Measurements from ENCODE around the gene LRCH2.
A peak's percentile ranks its signal among the peaks of the same experiment; 100 is the strongest.
"Not testable (repeated sequence)": the region's sequence is repeated elsewhere in the genome, so short reads cannot be mapped to it uniquely, and the experiment has no call there.

The LRCH2 gene, protein sequence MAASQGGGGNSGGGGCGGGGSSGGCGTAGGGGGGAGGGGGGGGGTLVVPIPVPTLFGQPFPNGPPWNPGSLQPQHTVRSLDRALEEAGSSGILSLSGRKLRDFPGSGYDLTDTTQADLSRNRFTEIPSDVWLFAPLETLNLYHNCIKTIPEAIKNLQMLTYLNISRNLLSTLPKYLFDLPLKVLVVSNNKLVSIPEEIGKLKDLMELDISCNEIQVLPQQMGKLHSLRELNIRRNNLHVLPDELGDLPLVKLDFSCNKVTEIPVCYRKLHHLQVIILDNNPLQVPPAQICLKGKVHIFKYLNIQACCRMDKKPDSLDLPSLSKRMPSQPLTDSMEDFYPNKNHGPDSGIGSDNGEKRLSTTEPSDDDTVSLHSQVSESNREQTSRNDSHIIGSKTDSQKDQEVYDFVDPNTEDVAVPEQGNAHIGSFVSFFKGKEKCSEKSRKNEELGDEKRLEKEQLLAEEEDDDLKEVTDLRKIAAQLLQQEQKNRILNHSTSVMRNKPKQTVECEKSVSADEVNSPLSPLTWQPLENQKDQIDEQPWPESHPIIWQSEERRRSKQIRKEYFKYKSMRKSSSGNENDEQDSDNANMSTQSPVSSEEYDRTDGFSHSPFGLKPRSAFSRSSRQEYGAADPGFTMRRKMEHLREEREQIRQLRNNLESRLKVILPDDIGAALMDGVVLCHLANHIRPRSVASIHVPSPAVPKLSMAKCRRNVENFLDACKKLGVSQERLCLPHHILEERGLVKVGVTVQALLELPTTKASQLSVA

DNA sequence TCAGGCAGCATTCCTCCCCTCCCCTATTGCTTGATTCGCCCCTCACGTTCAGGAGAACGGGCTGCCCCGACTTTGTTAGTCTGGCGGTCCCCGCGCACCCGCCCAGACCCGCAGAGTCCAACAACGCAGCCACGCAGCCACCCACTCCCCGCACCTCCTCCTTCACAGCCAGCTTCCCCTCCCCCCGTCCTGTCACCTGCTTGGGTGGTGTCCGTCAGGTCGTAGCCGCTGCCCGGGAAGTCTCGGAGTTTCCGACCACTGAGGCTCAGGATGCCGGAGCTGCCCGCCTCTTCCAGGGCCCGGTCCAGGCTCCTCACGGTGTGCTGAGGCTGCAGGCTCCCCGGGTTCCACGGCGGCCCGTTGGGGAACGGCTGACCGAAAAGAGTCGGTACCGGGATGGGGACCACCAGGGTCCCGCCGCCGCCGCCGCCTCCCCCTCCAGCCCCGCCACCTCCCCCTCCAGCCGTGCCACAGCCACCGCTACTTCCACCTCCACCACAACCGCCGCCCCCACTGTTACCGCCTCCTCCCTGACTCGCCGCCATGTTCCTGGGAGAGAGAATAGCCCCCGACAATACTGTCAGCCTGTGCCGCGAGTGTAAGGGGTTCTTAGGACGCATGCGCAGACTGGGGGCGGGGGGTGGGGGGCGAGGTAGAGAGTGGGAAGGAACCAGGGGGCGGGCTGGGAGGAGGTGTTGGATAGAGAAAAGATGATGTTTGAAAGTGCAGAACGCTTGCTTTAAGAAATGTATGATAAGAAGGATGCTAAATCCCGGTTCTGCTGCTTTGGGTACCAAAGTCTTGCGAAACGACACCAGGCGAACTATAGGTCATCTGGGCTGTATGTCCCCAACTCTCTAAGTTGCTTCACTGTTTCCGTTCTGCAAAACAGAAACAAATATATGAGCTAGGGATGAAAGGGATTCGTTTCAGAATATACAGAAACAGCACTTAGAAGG lies at the start of gene LRCH2:
Gene LRCH2, minus strand, starts transcription at position 600 of the 959 bp plus-strand sequence. Its CDS starts 55 bp downstream, at position 545.
- no peak for FAIRE-seq

DNA sequence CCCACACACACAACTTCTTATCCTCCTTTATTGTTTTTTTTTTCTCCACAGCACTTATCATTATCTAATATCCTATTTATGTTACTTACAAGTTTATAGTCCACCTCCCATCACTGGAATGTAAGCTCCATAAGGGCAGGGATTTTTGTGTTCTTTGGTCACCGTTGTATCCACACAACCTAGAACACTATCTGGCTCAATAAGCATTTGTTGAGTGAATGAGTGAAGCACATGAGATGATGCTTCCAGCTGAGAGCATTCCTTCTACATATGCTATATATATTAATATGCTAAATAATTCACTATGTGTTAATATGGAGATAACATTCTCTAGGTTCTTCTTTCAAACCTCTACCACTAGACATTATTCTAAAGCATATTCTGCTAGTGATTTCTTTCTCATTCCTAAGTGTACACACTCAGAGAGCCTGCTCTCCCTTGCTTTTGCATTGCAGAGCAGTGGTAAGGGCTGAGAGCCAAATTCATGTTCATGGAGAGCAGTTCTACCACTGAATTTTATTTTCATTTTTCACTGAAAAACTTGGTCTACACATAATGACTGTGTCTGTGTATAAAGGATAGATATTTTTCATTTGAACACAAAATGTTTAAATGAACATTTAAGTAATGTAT lies 35.3 kb upstream of the LRCH2 start:
- FAIRE-seq, result no peak

DNA sequence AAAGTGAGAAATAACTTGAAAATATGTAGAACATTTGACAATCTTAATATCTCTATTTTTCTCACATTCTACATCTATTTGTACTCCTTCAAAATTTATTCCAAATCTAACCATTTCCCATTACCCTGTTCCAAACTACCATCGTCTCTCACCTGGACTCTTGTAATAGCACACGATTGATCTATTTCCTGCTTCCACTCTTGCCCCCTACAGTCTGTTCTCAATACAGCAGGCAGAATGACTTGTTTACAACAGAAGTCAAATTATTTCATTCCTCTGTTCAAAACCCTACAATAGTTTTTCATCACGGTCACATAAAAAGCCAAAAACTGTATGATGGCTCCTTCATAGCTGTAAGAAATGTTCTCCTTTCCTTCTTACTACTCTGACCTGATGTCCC lies 34.5 kb upstream of the LRCH2 start:
- FAIRE-seq, result peak; percentile 19

DNA sequence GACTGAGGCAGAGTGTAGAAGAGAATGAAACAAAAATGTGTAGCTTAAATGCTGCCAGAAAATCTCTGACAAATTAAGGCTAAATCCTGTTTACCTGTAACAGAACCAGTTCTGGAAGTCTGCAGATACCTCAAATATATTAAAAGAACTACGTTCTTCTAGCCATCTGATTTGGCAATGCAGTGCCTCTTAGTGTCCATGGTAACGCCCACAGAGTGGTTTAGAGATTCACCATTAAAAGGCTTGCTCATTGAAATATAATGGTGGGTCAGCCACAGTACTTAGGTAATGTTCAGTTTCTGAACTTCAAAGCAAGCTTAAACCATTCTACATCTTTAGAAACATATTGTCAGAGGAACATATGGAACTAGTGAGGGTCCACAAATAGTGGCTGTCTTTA lies 32.4 kb upstream of the LRCH2 start:
- no peak for FAIRE-seq

DNA sequence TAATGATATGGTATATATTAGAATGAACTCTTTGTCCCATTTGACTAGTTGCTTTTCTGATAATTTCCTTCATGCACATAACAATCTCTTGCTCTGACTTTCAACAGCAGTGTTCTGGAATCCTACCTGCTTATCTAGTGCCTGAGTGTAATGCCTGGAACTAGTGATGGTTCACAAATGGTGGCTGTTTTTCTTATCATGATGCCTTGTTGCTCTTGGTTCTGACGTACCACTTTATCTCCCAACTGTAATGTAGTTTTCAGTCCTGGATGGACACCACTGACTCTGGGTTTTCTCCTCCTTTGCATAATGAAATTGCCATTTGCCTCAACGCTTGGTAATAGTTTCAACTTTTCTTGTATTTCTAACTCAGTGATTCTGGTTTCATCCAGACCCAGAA lies 30.1 kb upstream of the LRCH2 start:
- no peak for FAIRE-seq

DNA sequence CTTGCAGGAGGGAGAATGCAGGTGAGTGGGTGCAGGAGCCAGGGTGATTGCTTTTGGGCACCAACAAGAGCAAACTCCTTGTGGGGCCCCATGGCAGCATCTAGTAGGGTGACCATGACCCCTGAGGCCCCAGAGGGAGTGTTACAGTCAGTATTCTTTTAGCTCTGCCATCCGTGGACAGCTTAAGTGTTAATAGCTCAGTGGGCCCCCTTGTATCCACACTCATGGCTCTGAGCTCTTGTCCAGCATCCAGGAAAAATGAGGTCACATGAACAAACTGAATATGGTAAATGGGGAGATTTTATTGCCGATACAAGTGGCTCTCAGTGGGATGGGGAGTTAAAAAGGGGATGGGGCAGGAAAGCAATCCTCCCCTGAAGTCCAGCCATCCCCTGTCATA lies 27.3 kb upstream of the LRCH2 start:
- no peak for FAIRE-seq

DNA sequence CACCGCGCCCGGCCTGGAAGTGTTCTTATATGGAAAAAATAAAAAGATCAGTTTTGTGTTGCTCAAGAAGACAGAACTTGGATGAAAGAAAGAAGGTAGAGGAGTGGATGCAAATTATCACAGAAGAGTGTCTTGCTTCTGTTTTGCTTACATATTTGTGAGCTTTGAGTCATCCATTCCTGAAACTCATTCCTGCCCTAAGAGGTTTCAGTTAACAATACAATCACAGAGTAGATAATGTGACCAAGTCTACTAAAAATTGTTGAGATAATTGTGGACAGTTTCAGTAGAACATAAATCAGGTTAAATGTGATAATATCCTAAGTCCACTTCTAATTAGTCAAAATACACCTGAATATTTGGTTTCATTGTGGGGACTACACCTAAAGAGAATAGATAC lies 26.4 kb upstream of the LRCH2 start:
- FAIRE-seq, result no peak

DNA sequence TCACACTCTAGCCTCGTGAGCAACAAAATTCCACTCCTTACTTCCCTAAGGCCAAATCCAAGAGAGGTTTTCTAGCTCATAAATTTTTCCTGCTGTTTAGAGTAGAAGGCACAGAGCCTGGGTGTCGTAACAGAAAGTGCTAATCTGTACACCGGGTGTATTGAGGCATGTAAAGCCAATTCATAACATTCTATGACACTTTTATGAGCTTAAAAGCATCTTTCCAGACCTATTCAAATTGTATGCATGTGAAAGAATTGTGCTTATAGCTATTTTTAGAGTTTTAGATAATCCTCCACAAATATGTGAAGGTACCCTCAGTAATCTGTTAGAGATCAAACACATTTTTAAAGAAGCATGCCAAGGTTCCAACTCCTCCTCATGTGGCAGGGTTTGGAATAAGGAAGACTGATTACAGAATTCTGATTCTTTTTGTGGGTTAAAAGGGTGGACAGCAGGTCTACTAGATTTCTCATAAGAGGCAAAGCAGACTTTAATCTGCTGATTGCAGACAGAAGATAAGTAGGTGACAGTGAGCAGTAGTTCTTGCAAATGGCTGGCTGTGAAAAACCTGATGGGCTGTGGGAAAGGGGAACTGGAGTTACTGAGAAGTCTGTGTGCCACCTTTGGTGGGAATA lies 25.5 kb upstream of the LRCH2 start:
- FAIRE-seq, result no peak

DNA sequence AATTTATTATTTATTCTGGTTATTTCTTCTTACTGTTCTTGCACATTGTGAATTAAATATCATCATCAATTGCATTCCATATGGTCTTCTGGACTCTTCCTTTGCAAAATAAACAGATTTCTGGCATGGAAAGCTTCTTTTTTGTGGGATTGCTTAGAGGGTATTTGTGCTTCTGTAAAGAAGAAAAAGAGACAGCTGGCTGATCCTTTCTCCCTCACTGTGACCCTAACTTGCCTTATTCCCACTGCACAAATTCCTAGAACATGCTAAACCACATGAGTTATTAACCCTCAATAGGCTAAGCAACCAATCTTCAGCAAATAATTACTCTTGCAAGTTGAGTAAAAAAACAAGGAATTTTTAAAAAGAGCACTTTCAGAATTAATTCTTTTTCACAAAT lies 23.8 kb upstream of the LRCH2 start:
- FAIRE-seq, result no peak

DNA sequence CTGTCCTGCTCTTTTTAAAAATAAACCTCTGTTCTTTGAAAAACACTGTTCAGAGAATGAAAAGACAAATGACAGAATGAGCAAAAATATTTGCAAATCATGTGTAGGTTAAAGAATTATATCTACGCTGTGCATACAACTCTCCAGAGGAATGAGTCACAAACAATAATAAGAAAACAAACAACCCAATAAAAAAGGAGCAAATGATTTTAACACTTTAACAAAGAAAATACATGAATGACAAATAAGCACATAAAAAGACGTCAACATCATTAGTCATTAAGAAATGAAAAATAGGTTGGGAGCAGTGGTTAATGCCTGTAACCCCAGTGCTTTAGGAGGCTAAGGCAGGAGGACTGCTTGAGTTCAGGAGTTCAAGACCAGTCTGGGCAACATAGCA lies 21.1 kb upstream of the LRCH2 start:
- FAIRE-seq, result no peak

DNA sequence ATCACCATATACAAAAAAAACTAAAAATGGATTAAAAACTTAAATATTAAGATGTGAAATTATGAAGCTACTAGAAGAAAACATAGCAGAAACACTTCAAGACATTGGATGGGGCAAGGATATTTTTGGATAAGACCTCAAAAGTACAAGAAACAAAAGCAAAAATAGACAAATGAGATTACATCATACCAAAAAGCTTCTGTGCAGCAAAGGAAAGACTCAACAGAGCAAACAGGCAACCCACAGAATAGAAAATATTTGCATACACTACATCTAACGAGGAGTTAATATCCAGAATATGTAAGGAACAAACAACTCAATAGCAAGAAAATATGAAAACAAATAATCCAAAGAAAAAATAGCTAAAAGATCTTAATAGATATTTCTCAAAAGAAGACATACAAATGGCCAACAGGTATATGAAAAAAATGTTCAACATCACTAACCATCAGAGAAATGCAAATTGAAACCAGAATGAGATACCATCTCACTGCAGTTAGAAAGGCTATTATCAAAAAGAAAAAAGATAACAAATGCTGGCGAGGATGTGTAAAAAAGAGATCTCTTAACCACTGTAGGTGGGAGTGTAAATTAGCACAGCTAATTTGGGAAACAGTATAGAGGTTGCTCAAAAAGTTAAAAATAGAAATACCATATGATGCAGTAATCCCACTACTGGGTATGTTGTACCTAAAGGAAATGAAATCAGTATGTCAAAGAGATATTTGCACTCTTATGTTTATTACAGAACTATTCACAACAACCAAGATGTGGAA lies 17.8 kb upstream of the LRCH2 start:
- FAIRE-seq, result no peak

DNA sequence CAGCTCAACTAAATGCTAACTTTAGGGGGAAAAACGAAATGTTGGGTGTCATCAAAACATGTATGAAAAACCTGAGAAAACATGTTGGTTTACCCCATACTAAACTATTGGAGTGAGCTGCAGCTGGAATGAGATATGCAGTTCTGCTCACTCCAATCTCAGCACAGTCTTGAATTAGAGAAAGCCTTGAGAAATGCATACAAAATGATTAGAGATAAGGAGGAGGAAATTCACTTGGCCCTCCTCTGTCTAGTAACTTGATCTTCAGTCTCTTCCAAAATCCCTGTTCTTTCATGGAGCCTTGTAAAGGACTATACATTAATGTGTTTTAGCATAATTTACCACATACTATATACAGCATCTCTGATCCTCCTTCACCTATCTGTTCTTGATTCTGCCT lies 3.2 kb upstream of the LRCH2 start:
- no peak for FAIRE-seq

DNA sequence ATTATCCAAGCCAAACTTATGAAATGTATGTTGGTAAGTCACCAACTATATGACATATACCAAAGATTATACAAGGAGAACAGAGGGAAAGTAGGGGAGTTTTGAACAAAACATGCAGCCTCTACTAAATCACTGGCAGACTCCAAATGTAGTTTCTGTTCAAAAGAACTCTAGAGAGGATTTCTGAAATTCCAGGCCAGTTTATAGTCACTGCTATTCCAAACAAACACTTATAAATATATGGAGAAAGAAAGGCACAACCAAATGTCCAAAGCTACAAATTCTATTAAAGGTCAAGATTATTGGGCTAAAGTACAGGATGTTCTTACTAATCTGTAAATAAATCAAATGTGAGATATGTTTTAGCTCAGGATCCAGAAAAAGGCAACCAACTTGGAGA lies 2.7 kb upstream of the LRCH2 start:
- FAIRE-seq, result no peak

DNA sequence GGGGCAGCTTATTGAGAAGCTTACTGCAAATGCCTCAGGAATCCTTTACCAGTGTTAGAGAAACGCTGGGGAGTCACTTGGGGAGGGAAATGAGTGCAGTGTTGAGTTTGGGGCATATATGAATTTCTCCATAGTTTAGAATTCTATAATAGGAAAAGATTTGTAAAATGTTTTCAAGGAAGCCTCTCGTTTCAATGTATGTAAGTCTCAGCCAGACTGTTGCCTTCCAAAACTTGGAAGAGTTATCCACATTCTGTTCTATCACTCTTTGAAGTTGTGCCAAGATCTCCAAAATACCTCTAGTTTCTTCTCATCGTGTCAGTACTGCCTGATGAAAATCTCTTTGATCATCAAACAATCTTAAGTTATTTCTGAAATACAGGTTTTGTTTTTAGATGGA lies 565 bp upstream of the LRCH2 start:
- no peak for FAIRE-seq

DNA sequence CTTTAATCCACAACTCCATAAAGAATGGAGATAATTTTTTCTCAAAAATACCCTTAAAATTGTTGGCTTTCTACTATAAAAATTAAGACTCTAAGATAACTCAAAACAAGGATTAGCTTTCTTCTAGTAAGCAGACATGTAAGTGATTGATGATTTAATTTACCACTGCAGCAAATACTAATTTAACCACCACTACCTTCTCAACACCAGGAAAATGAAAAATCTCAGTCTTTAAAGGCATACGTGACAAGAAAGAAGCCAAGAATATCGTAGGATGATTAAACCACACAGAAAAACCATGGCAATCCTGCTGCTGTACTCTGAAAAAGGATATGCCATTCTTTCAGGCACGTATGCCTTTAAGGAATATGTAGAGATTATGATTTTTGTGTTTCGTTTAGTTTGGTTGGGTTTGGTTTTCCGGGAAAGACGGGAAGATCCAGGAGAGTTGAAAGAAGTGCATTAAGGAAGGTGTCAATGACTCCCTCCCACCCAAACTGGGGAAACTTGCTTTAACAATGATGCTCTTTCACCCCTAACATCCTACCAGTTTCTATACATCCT lies 881 bp downstream of the LRCH2 start:
- no peak for FAIRE-seq

DNA sequence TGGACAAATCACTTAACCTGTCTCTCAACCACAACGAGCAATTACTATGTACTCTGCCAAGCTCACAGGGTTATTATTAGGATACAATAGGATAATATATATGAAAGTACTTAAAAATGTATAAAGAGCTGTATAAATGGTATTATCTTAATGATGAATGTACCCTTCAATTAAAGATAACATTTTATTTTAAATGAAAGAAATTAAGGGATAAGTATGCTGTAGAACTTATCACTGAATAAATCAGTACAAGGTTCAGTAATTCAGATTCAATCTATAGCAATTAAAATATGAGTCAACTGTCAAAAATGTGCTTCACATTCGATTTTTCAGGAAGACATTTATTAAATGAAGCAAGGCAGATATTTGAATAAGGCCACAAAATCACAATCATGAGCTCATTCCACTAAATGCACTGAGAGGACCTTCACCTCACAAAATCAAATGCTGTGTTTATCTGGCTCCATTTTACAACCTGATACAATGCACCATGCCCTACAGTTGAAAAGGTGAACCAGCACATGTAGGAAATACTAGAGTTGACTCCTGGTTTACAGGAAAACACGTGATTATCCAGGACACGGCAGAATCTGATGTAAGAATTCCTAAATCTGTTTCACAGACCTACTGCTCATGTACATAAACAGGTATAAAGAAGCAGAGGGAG lies 4.4 kb downstream of the LRCH2 start:
- no peak for FAIRE-seq

DNA sequence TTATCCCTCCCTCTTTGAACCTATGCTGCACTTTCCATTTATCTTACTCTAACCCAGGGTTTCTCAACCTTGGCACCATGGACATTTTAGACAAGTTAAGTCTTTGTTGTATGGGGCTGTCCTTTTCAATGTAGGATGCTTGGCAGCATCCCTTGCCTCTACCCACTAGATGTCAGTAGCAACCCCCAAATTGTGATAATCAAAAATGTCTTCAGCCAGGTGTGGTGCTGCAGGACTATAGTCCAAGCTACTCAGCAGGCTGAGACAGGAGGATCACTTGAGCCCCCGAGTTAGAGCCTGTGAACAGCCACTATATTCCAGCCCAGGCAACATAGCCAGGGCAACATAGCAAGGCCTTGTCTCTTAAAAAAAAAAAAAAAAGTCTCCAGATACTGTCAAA lies 7.0 kb downstream of the LRCH2 start:
- FAIRE-seq, result no peak

DNA sequence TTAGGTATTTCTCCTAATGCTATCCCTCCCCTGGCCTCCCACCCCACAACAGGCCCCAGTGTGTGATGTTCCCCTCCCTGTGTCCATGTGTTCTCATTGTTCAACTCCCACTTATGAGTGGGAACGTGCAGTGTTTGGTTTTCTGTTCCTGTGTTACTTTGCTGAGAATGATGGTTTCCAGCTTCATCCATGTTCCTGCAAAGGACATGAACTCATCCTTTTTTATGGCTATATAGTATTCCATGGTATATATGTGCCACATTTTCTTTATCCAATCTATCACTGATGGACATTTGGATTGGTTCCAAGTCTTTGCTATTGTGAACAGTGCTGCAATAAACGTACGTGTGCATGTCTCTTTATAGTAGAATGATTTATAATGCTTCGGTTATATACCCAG lies 16.6 kb downstream of the LRCH2 start:
- FAIRE-seq, result not testable (repeated sequence)

DNA sequence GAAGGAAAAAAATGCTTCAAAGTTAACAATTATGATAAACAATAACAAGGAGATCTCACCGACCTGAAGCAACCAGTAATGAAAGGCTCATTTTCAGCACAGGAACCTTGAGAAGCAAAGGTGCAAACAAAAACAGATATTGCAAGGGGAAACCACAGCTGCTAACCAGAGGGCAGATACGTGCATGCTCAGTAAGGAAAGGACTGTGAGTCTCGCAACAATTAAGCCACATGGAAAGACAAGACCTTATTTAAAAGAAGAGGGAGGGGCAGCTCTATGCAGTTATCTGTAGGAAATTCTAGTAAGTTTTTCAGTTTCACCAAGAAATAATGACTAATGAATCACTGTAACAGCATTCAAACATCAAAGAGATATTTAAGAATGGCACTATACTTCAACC lies 19.3 kb downstream of the LRCH2 start:
- no peak for FAIRE-seq

DNA sequence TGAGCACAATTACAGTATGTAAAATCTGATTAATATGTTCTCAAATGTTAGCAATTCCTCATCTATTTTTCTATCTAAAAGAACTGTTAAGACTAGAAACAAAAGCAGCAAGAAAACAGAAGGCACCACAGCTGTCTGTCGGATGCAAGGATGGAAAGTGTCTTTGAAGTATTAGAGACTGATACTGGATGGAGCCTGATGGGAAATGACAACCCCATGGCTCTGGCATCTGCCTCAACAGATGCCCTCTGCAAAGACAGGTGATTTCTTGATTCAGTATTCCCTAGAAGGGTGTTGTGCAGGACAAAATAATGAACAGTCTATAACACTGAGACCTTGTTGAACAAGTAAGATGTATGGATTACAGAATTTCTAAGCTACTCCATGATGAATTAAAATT lies 19.7 kb downstream of the LRCH2 start:
- no peak for FAIRE-seq

All from G401.6 (cell line).